ENCODE measurements around the gene CCNT2. TPM values are rescaled to one million over a fixed set of nuclear protein-coding genes. Genes with fewer than 3 reads are reported as not detected.
"Not testable (repeated sequence)": the region's sequence is repeated elsewhere in the genome, so short reads cannot be mapped to it uniquely, and the experiment has no call there.

The CCNT2 gene
- total and polyA plus RNA-seq, 4 donors, result 3.0 to 49.9 (median 24.7) TPM

GRCh38 chr2:134975281-134976009, 56.8 kb downstream of the CCNT2 start:
- H3K4me3 ChIP-seq (ENCODE audit: low read length in 2 of 2), result no peak overlapping the region
- no peak for DNase-seq
- no peaks in the 10 kb centered on the region for H3K4me1 ChIP-seq (ENCODE audit: control insufficient read depth in 1 of 2, insufficient read depth in 2 of 2, low read length in 2 of 2)
- no peaks in the 10 kb centered on the region for H3K27me3 ChIP-seq (ENCODE audit: control insufficient read depth in 1 of 2, insufficient read depth in 2 of 2, low read length in 1 of 2)
- no peaks in the 10 kb centered on the region for H3K36me3 ChIP-seq (ENCODE audit: control insufficient read depth in 1 of 2, insufficient read depth in 2 of 2, low read length in 1 of 2)
- 85 to 90% methylated on average over 6 of the region's 6 CpGs for WGBS, 2 donors
- no peak overlapping the region for H3K27ac ChIP-seq (ENCODE audit: low read depth in 1 of 2, low read length in 2 of 2)
- ATAC-seq (ENCODE audit: low FRiP score), result no peak
- intact Hi-C loops (cut with DNase I), result no loop called here
- H3K9me3 ChIP-seq (ENCODE audit: control insufficient read depth, low read length), result peaks cover 3% of the 10 kb centered on the region

GRCh38 chr2:134976074-134976702, 57.6 kb downstream of the CCNT2 start:
- Histone ChIP-seq H3K27ac (ENCODE audit: low read depth in 1 of 2, low read length in 2 of 2) (no peak overlapping the region), H3K4me3 (ENCODE audit: low read length in 2 of 2) (no peak overlapping the region), H3K4me1 (ENCODE audit: control insufficient read depth in 1 of 2, insufficient read depth in 2 of 2, low read length in 2 of 2) (no peaks in the 10 kb centered on the region), H3K27me3 (ENCODE audit: control insufficient read depth in 1 of 2, insufficient read depth in 2 of 2, low read length in 1 of 2) (no peaks in the 10 kb centered on the region), H3K9me3 (ENCODE audit: control insufficient read depth, low read length) (peaks cover 3% of the 10 kb centered on the region), H3K36me3 (ENCODE audit: control insufficient read depth in 1 of 2, insufficient read depth in 2 of 2, low read length in 1 of 2) (no peaks in the 10 kb centered on the region)
- ATAC-seq (ENCODE audit: low FRiP score) (no peak), DNase-seq (no peak)
- intact Hi-C loops (cut with DNase I), result no loop called here
- WGBS, 2 donors, result 73 to 83% methylated on average over 3 of the region's 3 CpGs

GRCh38 chr2:134977104-134977503, 58.5 kb downstream of the CCNT2 start:
- not testable (repeated sequence) for H3K27ac ChIP-seq (ENCODE audit: low read depth in 1 of 2, low read length in 2 of 2)

GRCh38 chr2:134979221-134979620, 60.6 kb downstream of the CCNT2 start:
- Histone ChIP-seq H3K27ac (ENCODE audit: low read depth in 1 of 2, low read length in 2 of 2) (no peak overlapping the region), H3K4me3 (ENCODE audit: low read length in 2 of 2) (no peak overlapping the region), H3K27me3 (ENCODE audit: control insufficient read depth in 1 of 2, insufficient read depth in 2 of 2, low read length in 1 of 2) (no peaks in the 10 kb centered on the region), H3K36me3 (ENCODE audit: control insufficient read depth in 1 of 2, insufficient read depth in 2 of 2, low read length in 1 of 2) (no peaks in the 10 kb centered on the region), H3K9me3 (ENCODE audit: control insufficient read depth, low read length) (peaks cover 3% of the 10 kb centered on the region), H3K4me1 (ENCODE audit: control insufficient read depth in 1 of 2, insufficient read depth in 2 of 2, low read length in 2 of 2) (no peaks in the 10 kb centered on the region)
- intact Hi-C loops (cut with DNase I), result no loop called here
- DNase-seq, result no peak
- 55 to 57% methylated on average over 4 of the region's 4 CpGs for WGBS, 2 donors
- no peak for ATAC-seq (ENCODE audit: low FRiP score)

More at GRCh38 chr2:134977104-134977503, 58.5 kb downstream of the CCNT2 start:
- H3K9me3 ChIP-seq (ENCODE audit: control insufficient read depth, low read length); H3K4me3 ChIP-seq (ENCODE audit: low read length in 2 of 2); H3K27me3 ChIP-seq (ENCODE audit: control insufficient read depth in 1 of 2, insufficient read depth in 2 of 2, low read length in 1 of 2); ATAC-seq (ENCODE audit: low FRiP score); H3K36me3 ChIP-seq (ENCODE audit: control insufficient read depth in 1 of 2, insufficient read depth in 2 of 2, low read length in 1 of 2); DNase-seq; intact Hi-C loops (cut with DNase I); H3K4me1 ChIP-seq (ENCODE audit: control insufficient read depth in 1 of 2, insufficient read depth in 2 of 2, low read length in 2 of 2): not testable (repeated sequence)
- 84 to 90% methylated on average over 4 to 5 of the region's 5 CpGs for WGBS, 2 donors

GRCh38 chr2:134980639-134981038, 62.0 kb downstream of the CCNT2 start:
- WGBS, 2 donors, result 90 to 94% methylated on average over 7 of the region's 7 CpGs
- Histone ChIP-seq H3K4me1 (ENCODE audit: control insufficient read depth in 1 of 2, insufficient read depth in 2 of 2, low read length in 2 of 2) (no peaks in the 10 kb centered on the region), H3K4me3 (ENCODE audit: low read length in 2 of 2) (no peak overlapping the region), H3K9me3 (ENCODE audit: control insufficient read depth, low read length) (no peaks in the 10 kb centered on the region), H3K27me3 (ENCODE audit: control insufficient read depth in 1 of 2, insufficient read depth in 2 of 2, low read length in 1 of 2) (no peaks in the 10 kb centered on the region), H3K27ac (ENCODE audit: low read depth in 1 of 2, low read length in 2 of 2) (no peak overlapping the region), H3K36me3 (ENCODE audit: control insufficient read depth in 1 of 2, insufficient read depth in 2 of 2, low read length in 1 of 2) (no peaks in the 10 kb centered on the region)
- intact Hi-C loops (cut with DNase I), result no loop called here
- DNase-seq (no peak), ATAC-seq (ENCODE audit: low FRiP score) (no peak)

- Histone ChIP-seq H3K27ac (ENCODE audit: low read depth in 1 of 2, low read length in 2 of 2) (no peak overlapping the region), H3K27me3 (ENCODE audit: control insufficient read depth in 1 of 2, insufficient read depth in 2 of 2, low read length in 1 of 2) (no peaks in the 10 kb centered on the region), H3K4me3 (ENCODE audit: low read length in 2 of 2) (no peak overlapping the region), H3K36me3 (ENCODE audit: control insufficient read depth in 1 of 2, insufficient read depth in 2 of 2, low read length in 1 of 2) (no peaks in the 10 kb centered on the region), H3K4me1 (ENCODE audit: control insufficient read depth in 1 of 2, insufficient read depth in 2 of 2, low read length in 2 of 2) (no peaks in the 10 kb centered on the region), H3K9me3 (ENCODE audit: control insufficient read depth, low read length) (no peaks in the 10 kb centered on the region)
- ATAC-seq (ENCODE audit: low FRiP score) (no peak), DNase-seq (no peak)
- WGBS, 2 donors, result 79 to 81% methylated on average over 1 of the region's 1 CpG
- intact Hi-C loops (cut with DNase I), result no loop called here
Measured at GRCh38 chr2:134982603-134983002, 64.0 kb downstream of the CCNT2 start.

- H3K9me3 ChIP-seq (ENCODE audit: control insufficient read depth, low read length), result no peaks in the 10 kb centered on the region
Measured at GRCh38 chr2:134985061-134985460, 66.4 kb downstream of the CCNT2 start.

GRCh38 chr2:134988994-134989605, 70.5 kb downstream of the CCNT2 start:
- no peaks in the 10 kb centered on the region for H3K9me3 ChIP-seq (ENCODE audit: control insufficient read depth, low read length)
- intact Hi-C loops (cut with DNase I), result no loop called here
- no peaks in the 10 kb centered on the region for H3K4me1 ChIP-seq (ENCODE audit: control insufficient read depth in 1 of 2, insufficient read depth in 2 of 2, low read length in 2 of 2)
- ATAC-seq (ENCODE audit: low FRiP score) (no peak), DNase-seq (no peak)
- H3K4me3 ChIP-seq (ENCODE audit: low read length in 2 of 2), result no peak overlapping the region
- no peak overlapping the region for H3K27ac ChIP-seq (ENCODE audit: low read depth in 1 of 2, low read length in 2 of 2)
- no peaks in the 10 kb centered on the region for H3K27me3 ChIP-seq (ENCODE audit: control insufficient read depth in 1 of 2, insufficient read depth in 2 of 2, low read length in 1 of 2)
- WGBS, 2 donors, result 17 to 20% methylated on average over 3 of the region's 3 CpGs
- no peaks in the 10 kb centered on the region for H3K36me3 ChIP-seq (ENCODE audit: control insufficient read depth in 1 of 2, insufficient read depth in 2 of 2, low read length in 1 of 2)

More at GRCh38 chr2:134985061-134985460, 66.4 kb downstream of the CCNT2 start:
- 48 to 60% methylated on average over 3 of the region's 3 CpGs for whole genome bisulfite sequencing, 2 donors
- Histone ChIP-seq H3K27me3 (ENCODE audit: control insufficient read depth in 1 of 2, insufficient read depth in 2 of 2, low read length in 1 of 2) (no peaks in the 10 kb centered on the region), H3K4me1 (ENCODE audit: control insufficient read depth in 1 of 2, insufficient read depth in 2 of 2, low read length in 2 of 2) (no peaks in the 10 kb centered on the region), H3K4me3 (ENCODE audit: low read length in 2 of 2) (no peak overlapping the region), H3K27ac (ENCODE audit: low read depth in 1 of 2, low read length in 2 of 2) (no peak overlapping the region), H3K36me3 (ENCODE audit: control insufficient read depth in 1 of 2, insufficient read depth in 2 of 2, low read length in 1 of 2) (no peaks in the 10 kb centered on the region)
- ATAC-seq (ENCODE audit: low FRiP score) (no peak), DNase-seq (no peak)
- intact Hi-C loops (cut with DNase I), result no loop called here

GRCh38 chr2:134999521-134999920, 80.9 kb downstream of the CCNT2 start:
- Histone ChIP-seq H3K4me1 (ENCODE audit: control insufficient read depth in 1 of 2, insufficient read depth in 2 of 2, low read length in 2 of 2) (no peaks in the 10 kb centered on the region), H3K9me3 (ENCODE audit: control insufficient read depth, low read length) (no peaks in the 10 kb centered on the region), H3K4me3 (ENCODE audit: low read length in 2 of 2) (no peak overlapping the region), H3K27ac (ENCODE audit: low read depth in 1 of 2, low read length in 2 of 2) (no peak overlapping the region), H3K27me3 (ENCODE audit: control insufficient read depth in 1 of 2, insufficient read depth in 2 of 2, low read length in 1 of 2) (no peaks in the 10 kb centered on the region), H3K36me3 (ENCODE audit: control insufficient read depth in 1 of 2, insufficient read depth in 2 of 2, low read length in 1 of 2) (no peaks in the 10 kb centered on the region)
- no peak for DNase-seq
- ATAC-seq (ENCODE audit: low FRiP score), result no peak
- intact Hi-C loops (cut with DNase I), result no loop called here
- 56 to 69% methylated on average over 2 of the region's 2 CpGs for WGBS, 2 donors
